Stimulated activated CD4-positive, alpha-beta T cell treated with anti-CD3 and anti-CD28 coated beads, Interleukin-1b, Interleukin-23, amount 100 ng/mL, for 24 hours (primary cell): ENCODE measurements around the gene KANSL2.
"Not testable (repeated sequence)": the region's sequence is repeated elsewhere in the genome, so short reads cannot be mapped to it uniquely, and the experiment has no call there.

Source experiments
- DNase-seq, 4 experiments: peaks; one replicate each; pipeline ENCODE4 v3.0.0-alpha.2; 2020; ENCODE audit warnings: low read depth in 4 of 4, low spot score in 1 of 4

KANSL2 gene

DNA sequence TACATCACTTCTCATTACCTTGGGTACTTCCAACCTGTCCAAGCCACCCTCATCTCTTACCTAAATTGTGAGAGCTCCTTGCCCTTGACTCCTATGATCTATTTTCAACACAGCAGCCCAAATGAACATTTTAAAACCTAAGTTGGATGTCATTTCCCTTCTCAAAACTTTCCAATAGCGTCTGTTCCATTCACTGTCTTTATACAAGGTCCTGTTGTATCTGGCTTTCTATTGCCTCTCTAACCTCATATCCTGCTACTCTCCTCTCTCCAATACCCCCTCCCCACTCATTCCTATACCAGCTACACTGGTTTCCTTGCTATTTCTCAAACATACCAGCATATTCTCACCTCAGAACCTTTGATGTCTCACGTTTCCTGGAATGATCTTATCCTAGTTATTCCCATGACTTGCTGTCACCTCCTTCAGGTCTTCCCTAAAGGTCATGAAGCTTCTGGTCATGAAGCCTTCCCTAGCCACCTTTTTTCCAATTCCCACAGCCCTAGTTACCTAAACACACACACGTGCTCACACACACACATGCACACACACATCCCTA lies 4.1 kb upstream of the KANSL2 start:
- DNase-seq = no peak

DNA sequence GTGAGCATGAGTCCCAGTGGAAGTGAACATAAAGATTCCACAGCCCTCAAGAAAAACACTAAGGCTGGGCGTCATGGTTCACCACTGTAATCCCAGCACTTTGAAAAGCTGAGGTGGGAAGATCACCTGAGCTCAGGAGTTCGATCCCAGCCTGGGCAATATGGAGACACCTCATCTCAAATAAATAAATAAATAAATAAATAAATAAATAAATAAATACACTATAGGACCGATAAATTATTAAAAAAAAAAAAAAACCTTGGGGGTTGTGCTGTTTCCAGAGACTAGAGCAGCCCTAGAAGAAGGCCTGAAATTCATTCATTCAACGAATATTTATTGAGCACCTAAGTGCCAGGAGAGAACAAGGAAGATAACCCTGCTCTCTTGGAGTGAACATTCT lies 1.5 kb upstream of the KANSL2 start:
- no peak for DNase-seq

DNA sequence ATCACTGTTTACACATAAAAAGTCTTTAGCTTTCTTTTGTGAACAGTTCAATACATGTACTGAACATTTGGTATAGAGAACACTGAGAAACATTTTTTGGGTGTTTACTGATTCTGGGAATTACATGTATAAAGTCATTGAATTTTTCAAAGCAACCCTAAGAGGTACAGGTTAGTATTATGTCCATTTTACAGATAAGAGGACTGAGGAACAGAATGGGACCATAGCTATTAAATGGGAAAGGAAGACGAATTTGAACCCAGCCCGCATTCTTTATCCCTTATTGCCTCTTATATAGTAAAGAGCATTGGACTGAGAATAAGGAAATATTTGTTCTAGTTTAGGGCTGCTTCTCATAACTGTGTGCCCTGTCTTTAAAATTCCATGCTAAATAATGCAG lies 889 bp upstream of the KANSL2 start:
- DNase-seq = no peak

DNA sequence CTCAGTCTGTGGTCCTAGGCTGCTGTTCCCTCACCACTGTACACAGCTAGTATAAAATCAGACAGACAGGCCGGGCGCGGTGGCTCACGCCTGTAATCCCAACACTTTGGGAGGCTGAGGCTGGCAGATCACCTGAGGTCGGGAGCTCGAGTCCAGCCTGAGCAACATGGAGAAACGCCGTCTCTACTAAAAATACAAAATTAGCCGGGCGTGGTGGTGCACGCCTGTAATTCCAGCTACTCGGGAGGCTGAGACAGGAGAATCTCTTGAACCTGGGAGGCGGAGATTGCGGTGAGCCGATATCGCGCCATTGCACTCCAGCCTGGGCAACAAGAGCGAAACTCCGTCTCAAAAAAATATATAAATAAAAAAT lies 481 bp upstream of the KANSL2 start:
- not testable (repeated sequence) for DNase-seq

- DNase-seq = no peak
Measured at GRCh38 chr12:48681399-48681709, 684 bp downstream of the KANSL2 start.

DNA sequence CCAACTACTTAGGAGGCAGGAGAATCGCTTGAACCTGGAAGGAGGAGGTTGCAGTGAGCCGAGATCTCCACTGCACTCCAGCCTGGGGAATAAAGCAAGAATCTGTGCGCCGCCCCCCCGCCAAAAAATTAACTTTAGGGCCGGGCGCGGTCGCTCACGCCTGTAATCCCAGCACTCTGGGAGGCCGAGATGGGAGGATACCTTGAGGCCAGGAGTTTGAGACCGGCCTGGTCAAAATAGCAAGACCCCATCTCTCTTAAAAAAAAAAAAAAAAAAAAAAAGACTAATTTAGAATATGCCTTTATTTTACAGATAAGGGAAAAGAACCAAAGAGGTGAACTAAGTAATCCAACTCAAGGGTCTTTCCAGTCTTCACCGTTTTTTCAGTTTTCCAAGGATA lies 1.2 kb downstream of the KANSL2 start:
- DNase-seq = no peak

DNA sequence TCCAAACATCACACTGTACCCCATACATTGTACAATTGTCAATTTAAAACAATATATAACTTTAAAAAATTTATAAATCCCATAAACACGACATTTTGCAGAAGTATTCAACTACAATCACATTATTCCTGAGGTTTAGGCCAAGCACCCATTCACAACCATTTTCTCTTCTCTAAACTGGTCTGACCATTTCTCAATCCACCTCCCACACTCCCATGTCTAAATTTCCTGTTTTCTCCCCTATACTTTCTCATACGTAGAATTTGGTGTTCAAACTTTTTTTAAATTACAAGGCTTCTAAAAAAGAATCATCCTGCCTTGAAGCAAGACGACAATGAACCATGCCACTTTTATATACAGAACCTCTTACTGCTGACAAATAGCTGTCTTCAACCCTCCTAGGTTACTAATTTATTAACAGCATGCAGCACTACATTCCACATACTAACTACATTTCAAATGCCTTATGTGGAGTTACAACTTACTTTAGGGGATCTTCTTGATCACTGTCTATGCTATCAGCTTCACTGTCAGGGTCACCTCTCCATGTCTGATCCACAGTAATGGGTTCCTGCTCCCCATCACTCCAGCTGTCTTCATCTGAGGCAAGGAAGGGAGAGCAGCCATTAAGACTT lies 3.4 kb downstream of the KANSL2 start:
- no peak for DNase-seq

- DNase-seq = no peak
Measured at GRCh38 chr12:48671231-48671856, 10.7 kb downstream of the KANSL2 start.

- DNase-seq = no peak
Measured at GRCh38 chr12:48668996-48669395, 13.0 kb downstream of the KANSL2 start.

DNA sequence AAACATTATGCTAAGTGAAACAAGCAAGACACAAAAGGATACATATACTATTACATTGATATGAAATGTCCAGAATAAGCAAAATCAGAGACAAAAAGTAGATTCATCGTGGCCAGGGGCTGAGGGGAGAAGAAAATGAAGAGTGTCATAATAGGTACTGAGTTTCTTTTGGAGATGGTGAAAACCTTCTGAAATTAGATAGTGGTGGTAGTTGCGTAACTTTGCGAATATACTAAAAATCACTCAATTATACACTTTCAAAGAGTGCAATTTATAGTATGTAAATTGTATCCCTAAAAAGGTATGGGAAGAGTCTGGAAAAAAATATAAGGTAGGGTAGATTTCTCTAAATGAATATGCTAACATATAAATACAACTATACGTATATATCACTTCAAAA lies 22.2 kb downstream of the KANSL2 start:
- DNase-seq = no peak

GRCh38 chr12:48651681-48652080 lies 30.4 kb downstream of the KANSL2 start:
- no peak for DNase-seq

- DNase-seq = not testable (repeated sequence)
Measured at GRCh38 chr12:48645354-48645753, 36.7 kb downstream of the KANSL2 start.

DNA sequence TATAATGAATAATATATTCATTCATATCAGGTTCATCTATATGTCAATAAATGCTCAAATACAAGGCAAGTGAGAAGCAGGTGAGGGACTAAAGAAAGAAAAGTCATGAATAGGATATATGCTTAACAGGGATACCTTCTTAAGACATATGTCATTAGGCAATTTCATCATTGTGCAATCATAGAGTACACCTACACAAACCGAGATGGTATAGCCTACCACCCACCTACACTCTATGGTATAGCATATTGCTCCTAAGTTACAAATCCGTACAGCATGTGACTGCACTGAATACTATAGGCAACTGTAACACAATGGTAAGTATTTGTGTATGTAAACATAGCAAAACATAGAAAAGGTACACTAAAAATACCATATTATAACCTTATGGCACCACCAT lies 39.0 kb downstream of the KANSL2 start:
- no peak for DNase-seq

- DNase-seq = not testable (repeated sequence)
Measured at GRCh38 chr12:48641752-48642555, 40.1 kb downstream of the KANSL2 start.

- DNase-seq = no peak
Measured at GRCh38 chr12:48640854-48641253, 41.2 kb downstream of the KANSL2 start.

GRCh38 chr12:48640428-48640827 lies 41.6 kb downstream of the KANSL2 start:
- no peak for DNase-seq

GRCh38 chr12:48631071-48631470 lies 51.0 kb downstream of the KANSL2 start:
- no peak for DNase-seq

- DNase-seq = no peak
Measured at GRCh38 chr12:48630346-48630745, 51.7 kb downstream of the KANSL2 start.

- DNase-seq = no peak
Measured at GRCh38 chr12:48629541-48629940, 52.5 kb downstream of the KANSL2 start.

GRCh38 chr12:48627556-48627955 lies 54.5 kb downstream of the KANSL2 start:
- DNase-seq = no peak

DNA sequence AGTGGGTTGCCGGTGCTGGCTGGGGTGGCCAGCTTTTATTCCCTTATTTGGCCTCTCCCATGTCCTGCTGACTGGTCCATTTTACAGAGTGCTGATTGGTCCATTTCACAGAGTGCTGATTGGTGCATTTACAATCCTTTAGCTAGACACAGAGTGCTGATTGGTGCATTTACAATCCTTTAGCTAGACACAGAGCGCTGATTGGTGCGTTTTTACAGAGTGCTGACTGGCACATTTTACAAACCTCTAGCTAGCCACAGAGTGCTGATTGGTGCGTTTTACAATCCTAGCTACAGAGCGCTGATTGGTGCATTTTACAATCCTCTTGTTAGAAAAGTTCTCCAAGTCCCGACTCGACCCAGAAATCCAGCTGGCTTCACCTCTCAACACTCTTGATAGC lies 59.0 kb downstream of the KANSL2 start:
- not testable (repeated sequence) for DNase-seq

DNA sequence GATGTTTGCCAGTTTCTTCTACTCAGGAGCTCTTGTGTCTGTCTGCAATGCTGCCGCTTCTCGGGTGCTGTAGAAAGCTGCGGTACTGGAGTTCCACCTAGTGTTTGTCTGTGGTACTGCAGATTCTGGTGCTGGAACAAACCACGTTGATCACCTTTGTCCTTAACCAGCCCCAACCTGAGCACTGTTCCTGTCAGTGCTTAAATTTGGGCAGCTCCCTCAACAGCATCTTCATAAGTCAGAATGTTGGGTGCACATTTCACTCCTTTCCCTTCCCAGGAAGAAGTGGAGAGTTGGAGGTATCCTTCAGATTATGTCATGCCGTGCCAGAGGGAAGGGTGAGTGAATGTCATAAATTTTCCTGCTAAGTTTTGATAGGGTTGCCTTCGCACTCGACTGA lies 63.5 kb downstream of the KANSL2 start:
- peak; percentile 55 to 67 (median 60) for DNase-seq
